Measurements from ENCODE around the gene PTPN13. TPM values are rescaled to one million over a fixed set of nuclear protein-coding genes. Genes with fewer than 3 reads are reported as not detected.
A peak's percentile ranks its signal among the peaks of the same experiment; 100 is the strongest.

The PTPN13 gene
- total RNA-seq, 4 donors from 2014 or later: 86.4 to 113 (median 92.6) TPM

DNA sequence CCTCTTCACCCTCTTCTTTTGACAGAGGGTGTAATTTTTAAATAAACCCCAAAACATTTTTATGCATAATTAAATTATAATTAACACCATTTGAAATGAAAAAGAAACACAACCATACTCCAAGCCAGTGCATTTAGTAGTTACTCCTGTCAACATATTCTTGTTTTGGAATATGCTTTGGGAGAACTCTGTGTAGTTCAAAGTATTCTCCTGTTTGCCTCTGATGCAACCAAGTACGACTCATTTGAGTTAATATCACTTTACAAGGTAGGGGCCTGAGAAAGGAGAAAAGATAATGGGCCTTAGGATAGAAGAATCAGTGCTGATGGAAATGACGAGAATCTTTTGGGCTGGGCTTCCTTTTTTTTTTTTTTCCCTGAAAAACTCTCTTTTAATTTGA is 2.7 kb downstream of the PTPN13 start:
- Histone ChIP-seq H3K9me3 (no peaks in the 10 kb centered on the region), H3K4me1 (peaks cover 0 to 55% (median 8%) of the 10 kb centered on the region in 4 donors), H3K4me3 (peak overlapping the region in 3 of 4 donors; percentile 57 to 91 (median 58)), H3K27ac (peak overlapping the region; percentile 83 to 97 (median 92)), H3K36me3 (no peaks in the 10 kb centered on the region), H3K27me3 (no peaks in the 10 kb centered on the region)
- DNase-seq (ENCODE audit: low spot score in 2 of 2): no peak
- no peak for TF ChIP-seq EP300 (IDR thresholded peaks at IDR 0.05)
- TF ChIP-seq, protein P1, sequence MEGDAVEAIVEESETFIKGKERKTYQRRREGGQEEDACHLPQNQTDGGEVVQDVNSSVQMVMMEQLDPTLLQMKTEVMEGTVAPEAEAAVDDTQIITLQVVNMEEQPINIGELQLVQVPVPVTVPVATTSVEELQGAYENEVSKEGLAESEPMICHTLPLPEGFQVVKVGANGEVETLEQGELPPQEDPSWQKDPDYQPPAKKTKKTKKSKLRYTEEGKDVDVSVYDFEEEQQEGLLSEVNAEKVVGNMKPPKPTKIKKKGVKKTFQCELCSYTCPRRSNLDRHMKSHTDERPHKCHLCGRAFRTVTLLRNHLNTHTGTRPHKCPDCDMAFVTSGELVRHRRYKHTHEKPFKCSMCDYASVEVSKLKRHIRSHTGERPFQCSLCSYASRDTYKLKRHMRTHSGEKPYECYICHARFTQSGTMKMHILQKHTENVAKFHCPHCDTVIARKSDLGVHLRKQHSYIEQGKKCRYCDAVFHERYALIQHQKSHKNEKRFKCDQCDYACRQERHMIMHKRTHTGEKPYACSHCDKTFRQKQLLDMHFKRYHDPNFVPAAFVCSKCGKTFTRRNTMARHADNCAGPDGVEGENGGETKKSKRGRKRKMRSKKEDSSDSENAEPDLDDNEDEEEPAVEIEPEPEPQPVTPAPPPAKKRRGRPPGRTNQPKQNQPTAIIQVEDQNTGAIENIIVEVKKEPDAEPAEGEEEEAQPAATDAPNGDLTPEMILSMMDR (IDR thresholded peaks at IDR 0.05): no peak
- no peak for TF ChIP-seq POLR2A (IDR thresholded peaks at IDR 0.05)
- 31 to 41% methylated on average over 2 of the region's 2 CpGs for WGBS, 2 donors

DNA sequence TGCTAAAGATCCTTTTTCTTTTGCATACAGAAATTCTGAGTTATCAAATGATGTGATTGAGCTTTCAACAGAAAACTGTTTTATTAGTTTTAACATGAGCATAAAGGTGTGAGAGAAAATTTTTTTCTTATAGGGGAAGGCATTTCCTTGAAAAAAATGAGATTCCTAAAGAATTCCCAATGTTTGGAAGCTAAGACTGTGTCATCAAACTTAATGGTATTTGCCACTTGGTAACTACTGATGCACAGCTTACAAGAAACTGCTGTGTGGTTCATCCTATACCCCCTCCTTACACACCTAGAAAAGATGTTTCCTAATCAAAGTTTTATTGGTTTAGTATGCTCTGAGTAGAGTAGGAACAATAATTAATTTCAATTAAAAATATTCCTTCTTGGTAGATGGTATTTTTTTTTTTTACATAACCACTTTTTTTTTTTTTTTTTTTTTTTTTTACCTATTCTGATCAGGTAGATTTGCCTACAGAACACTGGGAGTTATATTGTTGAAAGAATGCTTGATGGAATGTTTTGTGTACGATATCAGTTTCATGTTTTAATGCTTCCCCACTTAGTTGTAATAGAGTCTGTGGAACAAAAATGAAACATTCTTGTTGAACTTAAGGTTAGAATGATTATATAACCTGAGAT is 6.0 kb downstream of the PTPN13 start:
- H3K9me3 ChIP-seq: no peaks in the 10 kb centered on the region
- no peak overlapping the region for H3K4me3 ChIP-seq
- peaks cover 0 to 47% (median 12%) of the 10 kb centered on the region in 4 donors for H3K4me1 ChIP-seq
- H3K27me3 ChIP-seq: no peaks in the 10 kb centered on the region
- DNase-seq (ENCODE audit: low spot score in 2 of 2): no peak
- TF ChIP-seq, protein P1 (IDR thresholded peaks at IDR 0.05): no peak
- no peak for TF ChIP-seq POLR2A (IDR thresholded peaks at IDR 0.05)
- TF ChIP-seq EP300 (IDR thresholded peaks at IDR 0.05): no peak
- H3K27ac ChIP-seq: peak overlapping the region in 2 of 4 donors; percentile 96 to 97
- WGBS, 2 donors: 78 to 83% methylated on average over 1 of the region's 1 CpG
- H3K36me3 ChIP-seq: no peaks in the 10 kb centered on the region

DNA sequence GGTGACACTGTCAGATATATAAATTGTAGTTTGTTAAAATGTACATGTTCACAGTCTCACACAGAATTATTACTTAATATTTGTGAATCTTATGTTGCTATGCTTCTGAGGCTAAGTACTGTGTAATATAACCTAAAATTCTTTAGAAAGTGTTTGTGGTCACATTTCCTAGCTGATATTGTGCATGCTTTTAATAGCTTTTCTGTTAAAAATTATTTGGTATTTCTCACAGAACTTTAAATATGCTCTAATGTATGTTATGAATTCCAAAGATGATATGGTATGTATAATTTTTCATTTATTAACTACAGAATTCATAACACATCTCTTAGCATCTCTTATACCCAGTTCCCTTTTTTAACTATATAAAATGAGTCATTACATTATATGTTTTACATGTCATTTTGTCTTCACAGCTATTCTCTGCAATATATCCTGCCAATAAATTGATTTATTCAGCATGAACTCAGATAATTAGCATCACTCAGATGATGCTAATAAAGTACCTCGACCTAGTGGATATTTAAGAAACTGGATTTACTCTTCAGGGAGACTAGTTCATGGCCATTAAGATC is 9.3 kb downstream of the PTPN13 start:
- 79 to 80% methylated on average over 1 of the region's 1 CpG for WGBS, 2 donors
- TF ChIP-seq, protein P1 (IDR thresholded peaks at IDR 0.05): no peak
- TF ChIP-seq EP300 (IDR thresholded peaks at IDR 0.05) (no peak), POLR2A (IDR thresholded peaks at IDR 0.05) (no peak)
- no peak overlapping the region for H3K4me3 ChIP-seq
- no peak for DNase-seq (ENCODE audit: low spot score in 2 of 2)
- peaks cover 0 to 35% (median 9%) of the 10 kb centered on the region in 4 donors for H3K4me1 ChIP-seq
- no peaks in the 10 kb centered on the region for H3K36me3 ChIP-seq
- H3K27ac ChIP-seq: no peak overlapping the region
- H3K9me3 ChIP-seq: no peaks in the 10 kb centered on the region
- no peaks in the 10 kb centered on the region for H3K27me3 ChIP-seq

DNA sequence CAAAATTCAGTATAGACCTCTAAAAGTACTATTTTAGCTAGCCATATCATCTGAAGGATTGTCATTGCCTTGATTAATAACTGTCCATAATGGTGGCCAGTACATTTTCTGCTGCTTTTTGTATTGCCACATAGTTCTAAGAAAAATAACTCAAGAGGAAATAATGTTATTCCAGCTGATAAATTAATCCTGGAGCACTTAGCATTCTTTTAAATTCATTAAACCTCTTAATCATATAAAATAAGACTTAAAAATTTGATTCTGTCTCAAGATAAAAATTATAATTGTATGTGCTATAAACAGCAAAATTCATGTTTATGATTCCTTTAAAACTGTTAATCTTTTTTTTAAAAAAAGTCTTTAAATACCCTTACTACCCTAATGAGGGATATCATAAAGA is 12.7 kb downstream of the PTPN13 start:
- Histone ChIP-seq H3K36me3 (no peaks in the 10 kb centered on the region), H3K27ac (no peak overlapping the region), H3K4me3 (no peak overlapping the region), H3K9me3 (no peaks in the 10 kb centered on the region), H3K27me3 (no peaks in the 10 kb centered on the region), H3K4me1 (peaks cover 0 to 18% (median 9%) of the 10 kb centered on the region in 4 donors)
- DNase-seq (ENCODE audit: low spot score in 2 of 2): no peak
- TF ChIP-seq, protein P1 (IDR thresholded peaks at IDR 0.05): no peak
- TF ChIP-seq EP300 (IDR thresholded peaks at IDR 0.05): no peak
- no peak for TF ChIP-seq POLR2A (IDR thresholded peaks at IDR 0.05)

DNA sequence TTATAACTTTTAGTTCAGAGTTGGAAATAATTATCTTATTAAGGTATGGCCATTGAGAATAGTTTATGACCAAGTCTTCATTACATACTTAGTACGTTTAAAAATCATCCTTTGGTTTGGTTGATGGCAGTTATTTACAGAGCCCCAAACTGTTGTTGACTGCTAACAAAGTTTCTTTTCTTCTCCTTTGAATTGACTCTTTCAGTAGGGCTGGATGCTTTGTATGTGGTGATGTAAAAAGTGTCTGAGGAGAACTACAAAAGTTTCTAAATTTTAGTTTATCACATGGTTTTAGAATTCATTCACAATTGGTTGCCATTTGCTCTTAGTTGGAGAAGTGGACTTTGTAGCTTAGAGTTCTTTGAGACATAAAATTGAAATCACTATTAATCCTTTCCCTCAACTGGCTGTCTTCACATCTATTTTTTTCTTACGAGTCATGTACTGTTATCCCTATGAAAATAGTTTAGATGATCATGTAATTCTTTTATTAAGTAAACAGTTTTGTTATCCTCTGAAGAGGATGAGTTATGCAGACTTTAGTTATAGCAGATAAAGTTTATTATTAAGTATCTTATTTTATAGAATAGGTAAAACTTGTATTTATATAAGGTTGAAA is 14.8 kb downstream of the PTPN13 start:
- TF ChIP-seq, protein P1 (IDR thresholded peaks at IDR 0.05): no peak
- TF ChIP-seq EP300 (IDR thresholded peaks at IDR 0.05) (no peak), POLR2A (IDR thresholded peaks at IDR 0.05) (no peak)
- no peaks in the 10 kb centered on the region for H3K27me3 ChIP-seq
- H3K9me3 ChIP-seq: no peaks in the 10 kb centered on the region
- no peak overlapping the region for H3K4me3 ChIP-seq
- 29 to 42% methylated on average over 2 of the region's 2 CpGs for WGBS, 2 donors
- no peaks in the 10 kb centered on the region for H3K36me3 ChIP-seq
- peaks cover 0 to 17% (median 8%) of the 10 kb centered on the region in 4 donors for H3K4me1 ChIP-seq
- peak overlapping the region in 3 of 4 donors; percentile 33 to 74 (median 59) for H3K27ac ChIP-seq
- no peak for DNase-seq (ENCODE audit: low spot score in 2 of 2)
